GM12801 (cell line): ENCODE measurements around the gene CRTC3.

Experiments used
- TF ChIP-seq, protein P1 (sequence below): IDR thresholded peaks from one replicate; pipeline ENCODE4 v1.5.1; 2011; ENCODE audit warnings: control low read depth; ENCODE audit not compliant: insufficient read length; ENCODE audit errors: extremely low read depth

CRTC3 gene

DNA sequence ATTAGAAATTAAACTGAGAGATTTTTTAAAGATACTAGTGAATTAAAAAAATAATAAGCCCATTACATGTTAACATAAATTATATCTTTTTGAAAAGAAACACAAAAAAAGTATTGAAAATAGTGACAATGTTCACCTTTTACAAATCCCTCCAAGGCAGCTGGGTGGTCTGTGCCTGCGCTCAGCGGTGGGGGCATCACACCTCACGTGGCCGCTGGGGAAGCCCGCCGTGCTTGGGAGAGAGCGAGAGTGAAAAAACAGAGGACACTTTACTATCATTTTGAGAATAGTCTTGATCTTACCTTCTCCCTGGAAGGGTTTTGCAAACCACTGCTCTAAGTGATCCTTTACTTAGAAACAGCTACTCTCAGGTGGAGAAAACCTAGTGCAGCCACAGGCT, 76.9 kb downstream of the CRTC3 start:
- TF ChIP-seq, protein P1, sequence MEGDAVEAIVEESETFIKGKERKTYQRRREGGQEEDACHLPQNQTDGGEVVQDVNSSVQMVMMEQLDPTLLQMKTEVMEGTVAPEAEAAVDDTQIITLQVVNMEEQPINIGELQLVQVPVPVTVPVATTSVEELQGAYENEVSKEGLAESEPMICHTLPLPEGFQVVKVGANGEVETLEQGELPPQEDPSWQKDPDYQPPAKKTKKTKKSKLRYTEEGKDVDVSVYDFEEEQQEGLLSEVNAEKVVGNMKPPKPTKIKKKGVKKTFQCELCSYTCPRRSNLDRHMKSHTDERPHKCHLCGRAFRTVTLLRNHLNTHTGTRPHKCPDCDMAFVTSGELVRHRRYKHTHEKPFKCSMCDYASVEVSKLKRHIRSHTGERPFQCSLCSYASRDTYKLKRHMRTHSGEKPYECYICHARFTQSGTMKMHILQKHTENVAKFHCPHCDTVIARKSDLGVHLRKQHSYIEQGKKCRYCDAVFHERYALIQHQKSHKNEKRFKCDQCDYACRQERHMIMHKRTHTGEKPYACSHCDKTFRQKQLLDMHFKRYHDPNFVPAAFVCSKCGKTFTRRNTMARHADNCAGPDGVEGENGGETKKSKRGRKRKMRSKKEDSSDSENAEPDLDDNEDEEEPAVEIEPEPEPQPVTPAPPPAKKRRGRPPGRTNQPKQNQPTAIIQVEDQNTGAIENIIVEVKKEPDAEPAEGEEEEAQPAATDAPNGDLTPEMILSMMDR = no peak

DNA sequence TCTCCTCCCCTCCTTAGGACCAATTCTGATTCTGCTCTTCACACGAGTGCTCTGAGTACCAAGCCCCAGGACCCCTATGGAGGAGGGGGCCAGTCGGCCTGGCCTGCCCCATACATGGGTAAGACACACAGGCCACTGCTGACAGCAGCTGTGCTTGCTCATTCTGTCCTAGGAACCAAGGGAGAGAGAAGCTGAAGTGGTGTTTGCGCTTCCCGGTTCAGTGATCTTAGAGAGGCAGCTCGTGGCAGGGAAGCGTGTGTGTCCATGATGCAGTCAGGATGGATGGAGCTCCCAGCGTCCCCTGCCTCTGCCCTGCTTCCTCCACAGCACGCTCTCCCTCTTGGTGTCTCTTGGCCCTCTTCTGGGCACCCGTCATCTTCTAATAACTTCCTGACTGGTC, 77.6 kb downstream of the CRTC3 start:
- TF ChIP-seq, protein P1 = no peak

DNA sequence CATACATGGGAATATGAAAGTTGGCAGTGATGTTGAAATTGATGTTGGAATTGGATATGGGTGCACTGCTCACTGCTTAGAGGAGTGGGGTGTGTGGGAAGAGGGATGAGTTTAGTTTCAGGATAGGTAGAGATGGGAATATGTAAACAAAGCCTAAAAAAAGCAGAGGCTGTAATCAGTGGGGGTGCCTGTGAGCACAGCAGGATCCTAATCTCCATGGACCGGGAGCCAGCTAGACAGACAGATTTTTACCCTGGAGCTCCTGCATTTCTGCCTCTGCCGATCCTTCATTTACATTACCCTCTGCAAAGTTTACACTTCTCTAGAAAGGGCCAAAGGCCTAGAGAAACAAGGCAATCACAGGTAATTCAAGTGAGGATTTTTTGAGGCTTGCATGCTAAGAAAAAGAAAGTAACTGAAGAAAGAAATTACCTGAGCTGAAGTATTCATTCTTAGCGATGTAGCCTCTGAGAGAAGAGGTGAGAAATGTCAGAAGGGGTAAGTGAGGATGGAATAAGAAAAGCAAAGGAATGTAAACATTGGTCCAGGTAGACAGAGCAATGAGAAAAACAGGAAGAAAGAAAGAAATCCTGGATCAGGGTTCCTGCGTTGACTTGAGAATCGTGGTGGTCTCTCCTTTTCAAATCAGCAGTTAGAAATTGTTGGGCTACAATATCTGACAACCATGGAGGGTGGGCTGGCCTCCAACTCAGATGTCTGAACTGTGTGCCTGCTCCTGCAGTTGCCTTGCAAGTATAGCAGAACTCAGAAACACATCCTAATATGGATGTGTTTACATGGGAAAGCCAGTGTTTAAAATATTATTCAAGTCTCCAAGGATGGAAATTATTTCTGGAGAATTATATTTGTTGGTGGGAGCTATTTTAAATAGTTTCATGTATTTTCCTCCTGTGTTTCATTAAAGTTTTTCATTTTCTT, 79.8 kb downstream of the CRTC3 start:
- TF ChIP-seq, protein P1 = no peak

DNA sequence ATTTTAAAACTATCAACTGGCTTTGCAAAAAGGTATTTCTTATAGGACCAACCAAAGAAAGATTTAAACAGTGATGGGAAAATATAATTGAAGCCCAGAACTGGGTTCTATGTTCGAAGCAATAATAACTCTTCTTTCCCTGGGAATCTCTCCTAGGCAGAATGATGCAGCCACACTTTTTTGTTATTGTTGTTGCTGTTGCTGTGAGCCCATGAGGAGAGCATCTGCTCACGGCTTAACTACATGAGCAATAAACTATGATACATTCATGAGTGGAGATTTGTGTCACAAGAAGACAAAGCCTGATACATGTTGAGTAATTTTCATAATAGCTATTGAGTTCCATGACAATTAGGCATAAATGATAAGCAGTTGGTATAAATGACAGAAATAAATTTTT, 80.5 kb downstream of the CRTC3 start:
- TF ChIP-seq, protein P1 = no peak

DNA sequence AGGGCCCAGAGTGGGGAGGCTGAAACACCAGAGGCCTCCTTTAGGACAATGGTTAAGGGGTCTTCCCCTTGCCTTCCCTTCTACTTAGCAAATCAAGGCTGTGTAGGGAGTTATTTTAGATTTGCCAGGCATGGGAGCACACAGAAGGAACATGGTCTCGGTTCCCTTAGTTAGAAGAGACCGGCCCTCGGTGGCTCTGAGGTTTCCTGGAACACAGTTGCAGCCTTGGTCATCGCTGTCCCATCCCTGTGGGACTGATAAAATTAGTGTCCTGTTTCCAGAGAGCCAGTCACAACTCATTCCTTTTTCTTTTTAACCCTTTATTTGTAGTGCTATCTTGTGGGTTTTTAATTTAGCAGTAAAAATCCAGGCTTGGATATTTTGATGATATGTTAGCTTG, 81.4 kb downstream of the CRTC3 start:
- TF ChIP-seq, protein P1 = no peak

DNA sequence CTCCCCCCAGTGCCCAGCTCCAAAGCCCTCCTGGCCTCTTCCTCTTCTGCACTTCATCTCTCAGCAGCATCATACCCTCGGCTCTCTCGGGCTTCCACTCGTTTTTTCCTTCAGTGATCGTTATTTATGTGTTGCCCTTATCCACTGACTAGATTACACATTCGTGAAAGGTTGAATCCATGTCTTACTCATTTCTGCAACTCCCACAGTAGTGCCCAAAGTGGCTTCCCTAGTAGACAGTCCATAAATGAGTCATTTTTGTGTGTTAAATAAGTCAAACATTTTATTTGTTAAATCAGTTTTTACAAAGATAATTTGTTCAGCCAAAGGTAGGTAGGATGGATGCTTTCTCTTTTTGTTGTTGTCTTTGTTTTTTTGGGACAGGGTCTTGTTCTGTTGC, 87.4 kb downstream of the CRTC3 start:
- TF ChIP-seq, protein P1 = no peak

DNA sequence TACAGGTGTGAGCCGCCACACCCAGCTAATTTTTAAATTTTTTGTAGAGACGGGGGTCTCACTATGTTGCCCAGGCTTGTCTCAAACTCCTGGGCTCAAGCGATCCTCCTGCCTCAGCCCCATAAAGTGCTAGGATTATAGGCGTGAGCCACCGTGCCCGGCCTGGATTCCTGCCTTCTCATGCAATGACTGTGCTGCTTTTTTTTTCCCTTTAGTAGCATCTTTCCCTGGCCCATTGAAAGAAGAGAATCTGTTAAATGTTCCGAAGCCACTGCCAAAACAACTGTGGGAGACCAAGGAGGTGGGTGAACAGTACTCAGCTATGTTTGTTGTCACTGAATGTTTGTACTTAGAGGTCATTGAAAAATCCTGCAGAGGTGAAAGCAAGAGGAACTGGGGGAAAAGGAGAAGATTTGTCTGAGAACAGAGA, 88.0 kb downstream of the CRTC3 start:
- TF ChIP-seq, protein P1 = no peak
